Astrocyte of the spinal cord (primary cell): ENCODE data around the gene NGF.

Source experiments
- DNase-seq: peaks from one replicate; pipeline ENCODE4 v3.0.0; 2011; ENCODE audit warnings: low read depth, low spot score
- H3K4me3 ChIP-seq: 2 replicates; pipeline ENCODE4 v1.5.1; 2011; ENCODE audit warnings: low read depth, mild to moderate bottlenecking, low read length, moderate library complexity
- CTCF ChIP-seq: IDR thresholded peaks from 2 replicates; pipeline ENCODE4 v1.5.1; 2012; ENCODE audit warnings: low read depth, mild to moderate bottlenecking, low read length, inconsistent platforms
- in situ Hi-C: cut with HindIII; loops from 2 replicates; pipeline ENCODE4 v1.10.0; 2017; ENCODE audit warnings: low sequenced_read_pairs

The NGF gene

GRCh38 chr1:115262886-115263285 is 75.2 kb downstream of the NGF start:
- TF ChIP-seq CTCF, result no peak
- no peak overlapping the region for H3K4me3 ChIP-seq
- in situ Hi-C loops, result no loop called here
- peak; percentile 84 for DNase-seq

GRCh38 chr1:115261496-115261895 is 76.6 kb downstream of the NGF start:
- no peak for DNase-seq
- no peak for TF ChIP-seq CTCF
- no peak overlapping the region for H3K4me3 ChIP-seq
- in situ Hi-C loops, result no loop called here

GRCh38 chr1:115258302-115258866 is 79.7 kb downstream of the NGF start:
- peak; percentile 76 for DNase-seq
- in situ Hi-C loops, result no loop called here
- no peak for TF ChIP-seq CTCF

GRCh38 chr1:115257591-115257990 is 80.5 kb downstream of the NGF start:
- no peak for DNase-seq
- no peak for TF ChIP-seq CTCF
- H3K4me3 ChIP-seq, result no peak overlapping the region
- in situ Hi-C loops, result no loop called here

More at GRCh38 chr1:115258302-115258866, 79.7 kb downstream of the NGF start:
- H3K4me3 ChIP-seq, result no peak overlapping the region

GRCh38 chr1:115255154-115255553 is 82.9 kb downstream of the NGF start:
- peak; percentile 21 for DNase-seq
- in situ Hi-C loops, result no loop called here
- H3K4me3 ChIP-seq, result no peak overlapping the region
- TF ChIP-seq CTCF, result no peak

GRCh38 chr1:115252585-115252984 is 85.5 kb downstream of the NGF start:
- no peak for TF ChIP-seq CTCF
- in situ Hi-C loops, result no loop called here

GRCh38 chr1:115251856-115252255 is 86.2 kb downstream of the NGF start:
- no peak overlapping the region for H3K4me3 ChIP-seq
- DNase-seq, result peak; percentile 91
- no peak for TF ChIP-seq CTCF
- in situ Hi-C loops, result no loop called here

More at GRCh38 chr1:115252585-115252984, 85.5 kb downstream of the NGF start:
- no peak overlapping the region for H3K4me3 ChIP-seq
- DNase-seq, result no peak
